ENCODE measurements around the gene MLPH.

DNA sequence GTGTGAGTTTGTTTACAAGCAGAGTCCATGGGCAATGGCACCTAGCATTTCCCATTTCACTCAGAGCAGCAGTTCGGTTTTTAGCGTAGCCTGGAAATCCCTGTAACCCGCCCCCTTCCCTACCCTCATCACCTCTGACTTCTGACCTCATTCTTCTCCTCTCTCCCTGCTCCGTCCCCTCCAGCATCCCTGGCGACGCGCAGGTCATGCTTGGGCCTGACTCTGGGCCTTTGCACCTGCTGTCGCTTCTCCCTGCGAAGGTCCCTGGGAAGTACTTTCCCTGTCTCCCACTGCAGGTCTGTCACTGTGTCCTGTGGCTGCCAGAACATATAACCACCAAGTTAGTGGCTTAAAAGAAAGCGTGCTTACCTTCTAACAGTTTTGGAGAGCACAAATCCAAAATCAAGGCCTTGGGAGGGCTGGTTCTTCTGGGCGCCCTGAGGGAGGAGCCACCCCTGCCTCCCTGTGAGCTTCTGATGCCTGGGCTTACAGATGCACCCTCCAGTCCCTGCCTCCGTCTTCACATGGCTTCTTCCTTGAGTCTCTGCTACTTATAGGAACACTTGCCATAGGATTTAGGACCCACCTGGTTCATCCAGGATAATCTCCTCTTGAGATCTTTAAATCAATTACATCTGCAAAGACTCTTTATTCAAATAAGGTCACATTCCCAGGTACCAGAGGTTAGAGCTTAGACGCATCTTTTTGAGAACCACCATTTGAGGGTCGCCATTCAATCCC, 111.6 kb downstream of the MLPH start:
- TF ChIP-seq, protein P1, sequence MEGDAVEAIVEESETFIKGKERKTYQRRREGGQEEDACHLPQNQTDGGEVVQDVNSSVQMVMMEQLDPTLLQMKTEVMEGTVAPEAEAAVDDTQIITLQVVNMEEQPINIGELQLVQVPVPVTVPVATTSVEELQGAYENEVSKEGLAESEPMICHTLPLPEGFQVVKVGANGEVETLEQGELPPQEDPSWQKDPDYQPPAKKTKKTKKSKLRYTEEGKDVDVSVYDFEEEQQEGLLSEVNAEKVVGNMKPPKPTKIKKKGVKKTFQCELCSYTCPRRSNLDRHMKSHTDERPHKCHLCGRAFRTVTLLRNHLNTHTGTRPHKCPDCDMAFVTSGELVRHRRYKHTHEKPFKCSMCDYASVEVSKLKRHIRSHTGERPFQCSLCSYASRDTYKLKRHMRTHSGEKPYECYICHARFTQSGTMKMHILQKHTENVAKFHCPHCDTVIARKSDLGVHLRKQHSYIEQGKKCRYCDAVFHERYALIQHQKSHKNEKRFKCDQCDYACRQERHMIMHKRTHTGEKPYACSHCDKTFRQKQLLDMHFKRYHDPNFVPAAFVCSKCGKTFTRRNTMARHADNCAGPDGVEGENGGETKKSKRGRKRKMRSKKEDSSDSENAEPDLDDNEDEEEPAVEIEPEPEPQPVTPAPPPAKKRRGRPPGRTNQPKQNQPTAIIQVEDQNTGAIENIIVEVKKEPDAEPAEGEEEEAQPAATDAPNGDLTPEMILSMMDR (IDR thresholded peaks at IDR 0.05), result no peak
- no peak for TF ChIP-seq EZH2 (IDR thresholded peaks at IDR 0.05; ENCODE audit: borderline replicate concordance, insufficient read depth, low read depth, low read length, poor library complexity, severe bottlenecking)

Data from B cell (primary cell).